22Rv1 (cell line): Measurements from ENCODE around the gene TSPAN7.

Experiments used
- ZFX ChIP-seq: fragments of 450-650 bp; IDR thresholded peaks from 2 replicates; pipeline ENCODE4 v1.6.1; 2017; ENCODE audit warnings: antibody characterized with exemption, borderline replicate concordance
- TF ChIP-seq, protein P1 (sequence below): fragments of 450-650 bp; IDR thresholded peaks from 2 replicates; pipeline ENCODE4 v1.5.1; 2017; ENCODE audit warnings: mild to moderate bottlenecking

DNA sequence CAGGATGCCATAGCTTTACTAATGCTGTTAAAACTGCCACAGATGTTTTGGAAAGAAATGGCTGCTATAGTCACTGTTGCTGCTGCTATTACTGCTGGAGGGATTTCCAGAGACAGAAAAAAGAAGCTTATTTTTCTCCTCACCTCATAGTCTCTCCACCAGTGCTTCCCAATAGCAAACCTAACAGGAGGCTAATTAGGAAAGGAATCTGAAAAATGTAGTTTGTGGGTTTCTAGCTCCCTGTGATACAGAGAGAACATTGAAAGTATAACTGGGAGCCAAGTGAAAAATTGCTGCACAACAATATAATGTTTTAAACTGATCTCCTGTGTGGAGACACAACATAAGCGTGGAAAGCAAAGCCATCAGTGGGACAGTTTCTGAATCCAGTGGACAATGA lies 8.6 kb upstream of the TSPAN7 start:
- no peak for TF ChIP-seq ZFX
- TF ChIP-seq, protein P1, sequence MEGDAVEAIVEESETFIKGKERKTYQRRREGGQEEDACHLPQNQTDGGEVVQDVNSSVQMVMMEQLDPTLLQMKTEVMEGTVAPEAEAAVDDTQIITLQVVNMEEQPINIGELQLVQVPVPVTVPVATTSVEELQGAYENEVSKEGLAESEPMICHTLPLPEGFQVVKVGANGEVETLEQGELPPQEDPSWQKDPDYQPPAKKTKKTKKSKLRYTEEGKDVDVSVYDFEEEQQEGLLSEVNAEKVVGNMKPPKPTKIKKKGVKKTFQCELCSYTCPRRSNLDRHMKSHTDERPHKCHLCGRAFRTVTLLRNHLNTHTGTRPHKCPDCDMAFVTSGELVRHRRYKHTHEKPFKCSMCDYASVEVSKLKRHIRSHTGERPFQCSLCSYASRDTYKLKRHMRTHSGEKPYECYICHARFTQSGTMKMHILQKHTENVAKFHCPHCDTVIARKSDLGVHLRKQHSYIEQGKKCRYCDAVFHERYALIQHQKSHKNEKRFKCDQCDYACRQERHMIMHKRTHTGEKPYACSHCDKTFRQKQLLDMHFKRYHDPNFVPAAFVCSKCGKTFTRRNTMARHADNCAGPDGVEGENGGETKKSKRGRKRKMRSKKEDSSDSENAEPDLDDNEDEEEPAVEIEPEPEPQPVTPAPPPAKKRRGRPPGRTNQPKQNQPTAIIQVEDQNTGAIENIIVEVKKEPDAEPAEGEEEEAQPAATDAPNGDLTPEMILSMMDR = no peak
